ENCODE data around the gene NINJ2.

- TF ChIP-seq POLR2AphosphoS5 (IDR thresholded peaks at IDR 0.05) (no peak), CTCF (IDR thresholded peaks at IDR 0.05; ENCODE audit: poor library complexity, severe bottlenecking) (no peak), EP300 (conservative IDR thresholded peaks at IDR 0.05; ENCODE audit: poor library complexity, severe bottlenecking) (no peak), EZH2 (IDR thresholded peaks at IDR 0.05; ENCODE audit: borderline replicate concordance, insufficient read depth, low read length, poor library complexity, severe bottlenecking) (no peak), REST (IDR thresholded peaks at IDR 0.05; ENCODE audit: borderline replicate concordance) (no peak), SMC3 (conservative IDR thresholded peaks at IDR 0.05; ENCODE audit: poor library complexity) (no peak), TAF1 (IDR thresholded peaks at IDR 0.05; ENCODE audit: low read depth) (no peak), RAD21 (conservative IDR thresholded peaks at IDR 0.05) (no peak), MXI1 (conservative IDR thresholded peaks at IDR 0.05; ENCODE audit: poor library complexity, severe bottlenecking) (no peak)
These were observed 113.7 kb downstream of the NINJ2 start for GRCh38 chr12:549476-550082.
